AG04450 (cell line): ENCODE results near the gene KLRC4. TPM values are rescaled to one million over a fixed set of nuclear protein-coding genes. Genes with fewer than 3 reads are reported as not detected.

ENCODE experiments used
- CTCF ChIA-PET: fragments of 300-600, 350-600 bp; formaldehyde crosslinking; extraction: SDS; loops from one replicate; lab custom pipeline; 2022; ENCODE audit warnings: antibody characterized with exemption, inconsistent platforms; lab: Charles Lee
- POLR2A ChIA-PET: fragments of 350-600 bp; formaldehyde crosslinking; extraction: SDS; loops from one replicate; lab custom pipeline; 2021; ENCODE audit warnings: antibody characterized with exemption, inconsistent platforms; lab: Yijun Ruan, JAX
- DNase-seq: peaks from one replicate; pipeline ENCODE4 v3.0.0-alpha.2; 2011; ENCODE audit warnings: low read depth, low spot score
- H3K27ac ChIP-seq: one replicate; pipeline ENCODE4 v1.5.1; 2012; ENCODE audit warnings: low read depth, low read length, control low read depth
- H3K27me3 ChIP-seq: one replicate; pipeline ENCODE4 v1.6.0; 2012; ENCODE audit warnings: low read length; ENCODE audit not compliant: control insufficient read depth, insufficient read depth
- H3K4me3 ChIP-seq: 2 replicates; pipeline ENCODE4 v1.5.1; 2011; ENCODE audit warnings: mild to moderate bottlenecking, low read depth, low read length, control low read depth
- H3K9me3 ChIP-seq: 2 replicates; pipeline ENCODE4 v1.5.1; 2012; ENCODE audit warnings: low read length; ENCODE audit not compliant: control insufficient read depth, insufficient read depth
- CTCF ChIP-seq: IDR thresholded peaks from 2 replicates; pipeline ENCODE4 v1.5.1; 2011; ENCODE audit warnings: low read depth, low read length, control low read depth, inconsistent platforms
- polyA plus RNA-seq: library from polyadenylated mRNA; depleted of rRNA; stranded (reverse); fragments of >200 nt; gene quantifications from 2 replicates; pipeline ENCODE4 v1.2.3, GENCODE V29; 2011

KLRC4 gene
- polyA plus RNA-seq, 1 experiment = not detected

- DNase-seq = no peak
- ChIA-PET POLR2A (no interaction called here), CTCF (interaction anchor here (1.1 to 1.6 kb wide), 2 partner anchors 128 to 386 kb away, joined by 4 to 5 read pairs; no protein-coding TSS in a partner anchor)
- TF ChIP-seq CTCF = no peak
- Histone ChIP-seq H3K27ac (peak overlapping the region; percentile 80), H3K9me3 (peaks cover 4% of the 10 kb centered on the region), H3K4me3 (peak overlapping the region; percentile 72), H3K27me3 (no peaks in the 10 kb centered on the region)
These were observed 46.0 kb downstream of the KLRC4 start for GRCh38 chr12:10363658-10363913.

- no peak for DNase-seq
- no peak for TF ChIP-seq CTCF
- peaks cover 2% of the 10 kb centered on the region for H3K27me3 ChIP-seq
- ChIA-PET POLR2A (no interaction called here), CTCF (interaction anchor here (0.7 to 1.6 kb wide), 3 partner anchors 11 to 387 kb away, joined by 4 to 5 read pairs (median 5); no protein-coding TSS in a partner anchor)
- peak overlapping the region; percentile 80 for H3K27ac ChIP-seq
- H3K4me3 ChIP-seq = peak overlapping the region; percentile 72
- H3K9me3 ChIP-seq = no peaks in the 10 kb centered on the region; the same call in 1 of the 2 replicates
These were observed 46.5 kb downstream of the KLRC4 start for GRCh38 chr12:10362828-10363657.

GRCh38 chr12:10362325-10362724, 47.2 kb downstream of the KLRC4 start:
- CTCF ChIA-PET = interaction anchor here (0.7 kb wide), 1 partner anchor 12 kb away, joined by 5 read pairs; no protein-coding TSS in a partner anchor
- Histone ChIP-seq H3K4me3 (no peak overlapping the region), H3K27me3 (peaks cover 2% of the 10 kb centered on the region), H3K27ac (no peak overlapping the region), H3K9me3 (no peaks in the 10 kb centered on the region; the same call in 1 of the 2 replicates)
- DNase-seq = no peak
- no peak for TF ChIP-seq CTCF
- POLR2A ChIA-PET = no interaction called here

GRCh38 chr12:10361622-10362021, 47.9 kb downstream of the KLRC4 start:
- peak; percentile 27 for DNase-seq
- POLR2A ChIA-PET = no interaction called here

More at GRCh38 chr12:10361622-10362021, 47.9 kb downstream of the KLRC4 start:
- Histone ChIP-seq H3K9me3 (no peaks in the 10 kb centered on the region; the same call in 1 of the 2 replicates), H3K27me3 (peaks cover 2% of the 10 kb centered on the region), H3K27ac (no peak overlapping the region), H3K4me3 (no peak overlapping the region)
- CTCF ChIA-PET = interaction anchor here (1.2 kb wide), 1 partner anchor 126 kb away, joined by 3 read pairs; no protein-coding TSS in a partner anchor
- TF ChIP-seq CTCF = no peak
